Endothelial cell of hepatic sinusoid (primary cell): ENCODE data around the gene ADAM17.
"Not testable (repeated sequence)": the region's sequence is repeated elsewhere in the genome, so short reads cannot be mapped to it uniquely, and the experiment has no call there.

ENCODE experiments used
- in situ Hi-C: cut with HindIII; loops from 2 replicates; pipeline ENCODE4 v1.10.0; 2017; ENCODE audit warnings: low sequenced_read_pairs

Gene ADAM17

GRCh38 chr2:9555297-9556120 is at the start of gene ADAM17:
TSS of gene ADAM17 (minus strand) at chr2:9555830. CDS start at chr2:9555605, 225 bp downstream.
- in situ Hi-C loops: no loop called here

GRCh38 chr2:9602412-9602811 is 46.8 kb upstream of the ADAM17 start:
- in situ Hi-C loops: no loop called here

- in situ Hi-C loops: no loop called here
Measured at GRCh38 chr2:9601397-9601796, 45.8 kb upstream of the ADAM17 start.

- in situ Hi-C loops: no loop called here
Measured at GRCh38 chr2:9599430-9599829, 43.8 kb upstream of the ADAM17 start.

- in situ Hi-C loops: no loop called here
Measured at GRCh38 chr2:9596621-9597311, 41.1 kb upstream of the ADAM17 start.

- in situ Hi-C loops: no loop called here
Measured at GRCh38 chr2:9595746-9596145, 40.1 kb upstream of the ADAM17 start.

GRCh38 chr2:9595256-9595655 is 39.6 kb upstream of the ADAM17 start:
- in situ Hi-C loops: not testable (repeated sequence)

- in situ Hi-C loops: no loop called here
Measured at GRCh38 chr2:9594366-9595054, 38.9 kb upstream of the ADAM17 start.

GRCh38 chr2:9593925-9594324 is 38.3 kb upstream of the ADAM17 start:
- in situ Hi-C loops: no loop called here

GRCh38 chr2:9592699-9593098 is 37.1 kb upstream of the ADAM17 start:
- in situ Hi-C loops: no loop called here

- in situ Hi-C loops: no loop called here
Measured at GRCh38 chr2:9590641-9591040, 35.0 kb upstream of the ADAM17 start.

- in situ Hi-C loops: loop anchor here (5.0 kb wide), 1 partner anchor 106 kb away; no protein-coding TSS in a partner anchor
Measured at GRCh38 chr2:9586465-9586864, 30.8 kb upstream of the ADAM17 start.

- in situ Hi-C loops: loop anchor here (5.0 kb wide), 1 partner anchor 107 kb away; no protein-coding TSS in a partner anchor
Measured at GRCh38 chr2:9585486-9585885, 29.9 kb upstream of the ADAM17 start.

- in situ Hi-C loops: loop anchor here (5.0 kb wide), 1 partner anchor 107 kb away; no protein-coding TSS in a partner anchor
Measured at GRCh38 chr2:9584902-9585301, 29.3 kb upstream of the ADAM17 start.

- in situ Hi-C loops: no loop called here
Measured at GRCh38 chr2:9582624-9583023, 27.0 kb upstream of the ADAM17 start.

GRCh38 chr2:9578467-9579235 is 23.0 kb upstream of the ADAM17 start:
- in situ Hi-C loops: no loop called here

GRCh38 chr2:9574331-9574730 is 18.7 kb upstream of the ADAM17 start:
- in situ Hi-C loops: loop anchor here (5.0 kb wide), 1 partner anchor 53 kb away; no protein-coding TSS in a partner anchor

- in situ Hi-C loops: loop anchor here (5.0 kb wide), 1 partner anchor 53 kb away; no protein-coding TSS in a partner anchor
Measured at GRCh38 chr2:9573840-9574239, 18.2 kb upstream of the ADAM17 start.

GRCh38 chr2:9573013-9573720 is 17.5 kb upstream of the ADAM17 start:
- in situ Hi-C loops: loop anchor here (5.0 kb wide), 1 partner anchor 54 kb away; no protein-coding TSS in a partner anchor
